ENCODE data around the gene PRODH.
"Not testable (repeated sequence)": the region's sequence is repeated elsewhere in the genome, so short reads cannot be mapped to it uniquely, and the experiment has no call there.

Gene PRODH

DNA sequence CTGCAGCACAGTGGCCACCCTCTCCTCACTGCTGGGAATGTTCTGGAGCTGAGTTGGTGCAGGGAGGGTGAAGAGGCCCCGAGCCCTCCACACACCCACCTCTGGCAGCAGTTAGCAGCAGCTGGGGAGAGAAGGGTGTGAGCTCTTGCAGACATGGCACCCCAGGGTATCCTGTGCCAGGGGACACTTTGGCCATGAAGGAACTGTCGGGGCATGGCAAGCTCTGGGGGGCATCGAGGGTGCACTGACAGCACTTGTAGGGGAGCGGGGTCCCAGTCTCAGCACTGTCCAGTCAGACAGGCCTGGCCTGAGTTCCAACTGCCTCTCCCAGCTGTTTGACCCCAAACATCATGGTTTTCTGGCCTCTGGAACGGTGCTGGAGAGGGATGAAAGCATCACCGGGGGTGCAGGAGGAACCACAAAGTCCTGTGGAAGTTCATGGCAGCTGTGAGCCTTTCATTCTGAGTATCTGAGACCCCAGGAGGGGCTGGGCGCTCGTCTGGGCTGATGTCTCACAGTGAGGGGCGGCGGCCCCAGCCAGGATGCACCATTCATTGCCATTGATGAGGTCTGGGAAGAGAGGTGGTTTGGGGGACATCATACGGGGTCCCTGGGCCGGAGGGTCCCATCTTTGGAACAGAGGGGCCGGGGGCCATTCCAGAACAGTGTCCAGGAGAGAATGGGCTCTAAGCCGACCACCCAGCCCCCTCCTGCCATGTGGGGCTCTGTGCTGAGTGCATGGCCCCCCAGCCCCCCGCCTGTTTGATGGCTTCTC lies 20.2 kb upstream of the PRODH start:
- DNase-seq (ENCODE audit: low read depth); H3K4me3 ChIP-seq (ENCODE audit: low read depth, low read length): not testable (repeated sequence)

GRCh38 chr22:18955696-18956095 lies 19.6 kb upstream of the PRODH start:
- H3K4me3 ChIP-seq (ENCODE audit: low read depth, low read length) = no peak overlapping the region
- no peak for DNase-seq (ENCODE audit: low read depth)

- DNase-seq (ENCODE audit: low read depth) = no peak
These were observed 19.0 kb upstream of the PRODH start for GRCh38 chr22:18954990-18955571.

GRCh38 chr22:18954303-18954989 lies 18.4 kb upstream of the PRODH start:
- not testable (repeated sequence) for H3K4me3 ChIP-seq (ENCODE audit: low read depth, low read length)
- peak; percentile 6 for DNase-seq (ENCODE audit: low read depth)

More at GRCh38 chr22:18954990-18955571, 19.0 kb upstream of the PRODH start:
- H3K4me3 ChIP-seq (ENCODE audit: low read depth, low read length) = no peak overlapping the region

GRCh38 chr22:18953128-18953527 lies 17.0 kb upstream of the PRODH start:
- DNase-seq (ENCODE audit: low read depth); H3K4me3 ChIP-seq (ENCODE audit: low read depth, low read length): not testable (repeated sequence)

DNA sequence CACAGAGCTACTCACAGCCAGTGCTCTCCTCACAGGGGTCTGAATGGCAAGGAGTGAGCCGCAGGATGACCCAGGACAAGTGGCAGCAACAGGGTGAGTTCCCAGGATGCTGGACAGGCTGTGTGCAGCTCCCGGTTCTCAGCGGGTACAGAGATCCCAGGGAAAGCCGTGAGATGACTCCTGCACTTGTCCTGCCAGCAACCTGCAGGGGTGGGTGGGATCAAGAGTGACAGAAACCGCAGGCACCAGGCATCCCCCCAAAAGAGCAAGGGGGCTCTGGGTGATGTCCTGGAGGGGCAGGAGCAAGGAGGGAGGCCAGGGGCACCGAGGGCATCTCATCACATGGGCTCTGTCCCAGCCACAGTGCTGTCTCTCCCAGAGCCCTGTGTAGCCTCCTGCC lies 15.9 kb upstream of the PRODH start:
- no peak for DNase-seq (ENCODE audit: low read depth)
- no peak overlapping the region for H3K4me3 ChIP-seq (ENCODE audit: low read depth, low read length)

DNA sequence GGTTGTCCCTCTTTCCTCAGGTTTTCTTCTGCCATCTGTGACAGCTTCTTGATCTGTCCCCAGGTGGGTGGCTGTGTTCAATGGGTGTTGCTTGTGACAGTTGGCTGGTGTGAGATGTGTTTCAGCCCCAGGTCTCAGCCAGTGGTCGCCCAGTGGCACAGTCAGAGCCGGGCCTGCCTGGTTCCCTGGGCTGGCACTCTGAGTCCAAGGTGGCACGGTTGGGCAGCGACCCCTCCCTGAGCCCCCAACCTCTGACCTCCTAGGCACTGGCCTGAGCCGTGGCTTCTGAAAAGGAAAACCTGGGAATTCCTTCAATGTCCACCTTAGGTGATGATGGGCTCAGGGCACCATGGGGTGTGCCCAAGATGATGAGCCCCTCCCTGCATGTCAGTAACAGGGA lies 14.0 kb upstream of the PRODH start:
- no peak for DNase-seq (ENCODE audit: low read depth)
- no peak overlapping the region for H3K4me3 ChIP-seq (ENCODE audit: low read depth, low read length)

GRCh38 chr22:18947905-18948304 lies 11.8 kb upstream of the PRODH start:
- no peak overlapping the region for H3K4me3 ChIP-seq (ENCODE audit: low read depth, low read length)
- DNase-seq (ENCODE audit: low read depth) = no peak

GRCh38 chr22:18947105-18947504 lies 11.0 kb upstream of the PRODH start:
- DNase-seq (ENCODE audit: low read depth); H3K4me3 ChIP-seq (ENCODE audit: low read depth, low read length): not testable (repeated sequence)

DNA sequence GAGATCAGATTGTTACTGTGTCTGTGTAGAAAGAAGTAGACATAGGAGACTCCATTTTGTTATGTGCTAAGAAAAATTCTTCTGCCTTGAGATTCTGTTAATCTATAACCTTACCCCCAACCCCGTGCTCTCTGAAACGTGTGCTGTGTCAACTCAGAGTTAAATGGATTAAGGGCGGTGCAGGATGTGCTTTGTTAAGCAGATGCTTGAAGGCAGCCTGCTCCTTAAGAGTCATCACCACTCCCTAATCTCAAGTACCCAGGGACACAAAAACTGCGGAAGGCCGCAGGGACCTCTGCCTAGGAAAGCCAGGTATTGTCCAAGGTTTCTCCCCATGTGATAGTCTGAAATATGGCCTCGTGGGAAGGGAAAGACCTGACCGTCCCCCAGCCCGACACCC lies 2.6 kb upstream of the PRODH start:
- DNase-seq (ENCODE audit: low read depth) = not testable (repeated sequence)

DNA sequence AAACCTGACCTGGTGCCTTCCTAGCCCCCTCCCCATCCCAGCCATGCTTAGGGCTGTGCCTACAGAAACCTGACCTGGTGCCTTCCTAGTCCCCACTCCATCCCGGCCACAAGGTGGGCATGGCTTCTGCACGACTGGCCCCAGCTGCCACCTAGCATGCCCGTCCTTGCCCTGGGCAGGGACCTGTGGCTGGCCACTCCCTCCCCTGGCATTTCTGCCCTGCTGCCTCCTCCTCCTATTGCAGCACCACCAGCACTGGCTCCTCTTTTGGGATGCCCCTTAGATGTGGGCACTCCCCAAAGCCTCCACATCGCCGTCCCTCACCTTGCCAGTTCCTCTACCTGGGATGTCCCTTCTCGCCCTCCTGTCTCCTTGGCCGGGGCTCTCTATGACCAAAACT lies 1.4 kb downstream of the PRODH start:
- not testable (repeated sequence) for DNase-seq (ENCODE audit: low read depth); H3K4me3 ChIP-seq (ENCODE audit: low read depth, low read length)

More for the DNA sequence above, 2.6 kb upstream of the PRODH start:
- not testable (repeated sequence) for H3K4me3 ChIP-seq (ENCODE audit: low read depth, low read length)

DNA sequence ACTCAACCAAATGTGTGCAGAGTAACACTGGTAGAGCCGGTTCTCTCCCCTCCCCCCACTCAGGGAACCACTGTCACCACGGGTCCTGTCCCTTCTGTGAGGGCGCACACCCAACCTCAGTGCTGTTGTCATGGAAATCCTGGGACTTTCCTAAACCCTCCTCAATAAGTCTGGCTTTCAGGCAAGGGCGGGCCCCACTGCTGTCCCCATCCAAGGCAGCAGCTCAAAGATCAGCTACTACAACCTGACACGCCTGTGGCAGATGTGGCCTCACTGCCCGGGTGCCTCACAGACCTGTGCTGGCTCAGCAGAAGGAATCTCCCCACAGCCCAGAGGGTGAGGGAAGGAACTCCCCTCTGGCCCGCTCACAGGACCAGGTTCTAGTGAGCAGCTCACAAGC lies 2.2 kb downstream of the PRODH start:
- no peak overlapping the region for H3K4me3 ChIP-seq (ENCODE audit: low read depth, low read length)
- no peak for DNase-seq (ENCODE audit: low read depth)

GRCh38 chr22:18931905-18932652 lies 4.0 kb downstream of the PRODH start:
- H3K4me3 ChIP-seq (ENCODE audit: low read depth, low read length) = no peak overlapping the region
- no peak for DNase-seq (ENCODE audit: low read depth)

DNA sequence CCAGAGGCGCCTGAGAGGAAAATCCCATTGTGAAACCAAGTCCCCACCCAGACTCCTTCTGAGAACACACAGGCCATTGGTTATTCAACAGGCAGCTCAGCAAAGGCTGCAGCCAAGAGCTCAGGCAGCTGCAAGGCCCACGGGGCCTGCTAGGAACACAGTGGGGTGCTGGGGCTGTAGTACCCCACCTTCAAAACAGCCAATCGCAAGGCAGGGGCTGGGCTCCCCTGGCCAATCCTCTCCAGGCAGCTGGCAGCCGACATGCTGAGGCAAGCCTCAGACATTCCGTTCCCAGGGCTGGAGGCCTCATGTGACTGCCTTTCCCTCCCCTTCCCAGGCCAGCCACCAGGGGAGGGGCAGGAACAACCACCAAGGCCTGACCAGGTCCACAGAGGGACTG lies 6.6 kb downstream of the PRODH start:
- H3K4me3 ChIP-seq (ENCODE audit: low read depth, low read length) = no peak overlapping the region
- DNase-seq (ENCODE audit: low read depth) = no peak

GRCh38 chr22:18927573-18927972 lies 8.5 kb downstream of the PRODH start:
- no peak for DNase-seq (ENCODE audit: low read depth)
- H3K4me3 ChIP-seq (ENCODE audit: low read depth, low read length) = no peak overlapping the region

GRCh38 chr22:18927020-18927419 lies 9.1 kb downstream of the PRODH start:
- no peak overlapping the region for H3K4me3 ChIP-seq (ENCODE audit: low read depth, low read length)
- no peak for DNase-seq (ENCODE audit: low read depth)

GRCh38 chr22:18925368-18926064 lies 10.6 kb downstream of the PRODH start:
- H3K4me3 ChIP-seq (ENCODE audit: low read depth, low read length) = no peak overlapping the region
- DNase-seq (ENCODE audit: low read depth) = no peak

- not testable (repeated sequence) for DNase-seq (ENCODE audit: low read depth); H3K4me3 ChIP-seq (ENCODE audit: low read depth, low read length)
These were observed 15.7 kb downstream of the PRODH start for GRCh38 chr22:18920257-18920902.

GRCh38 chr22:18917818-18918217 lies 18.3 kb downstream of the PRODH start:
- not testable (repeated sequence) for DNase-seq (ENCODE audit: low read depth); H3K4me3 ChIP-seq (ENCODE audit: low read depth, low read length)
